ENCODE results near the gene ANKRD63.

The ANKRD63 gene

GRCh38 chr15:40241269-40242212, 41.3 kb downstream of the ANKRD63 start:
- Histone ChIP-seq H3K4me2 (ENCODE audit: low read length) (no peak overlapping the region), H3K4me1 (ENCODE audit: control insufficient read depth, low read length) (peaks cover 20% of the 10 kb centered on the region), H3K9me3 (ENCODE audit: control insufficient read depth, insufficient read depth, low read length) (no peaks in the 10 kb centered on the region), H3K4me3 (ENCODE audit: low read length) (no peak overlapping the region), H3K9me2 (replicated peaks; ENCODE audit: control insufficient read depth, low read length) (no peaks in the 10 kb centered on the region), H3K27me3 (ENCODE audit: control insufficient read depth, low read length) (peaks cover 10% of the 10 kb centered on the region), H3F3A (ENCODE audit: control insufficient read depth, insufficient read depth) (peaks cover 4% of the 10 kb centered on the region; the same call in 1 of the 2 replicates), H3K27ac (ENCODE audit: low read depth, low read length) (no peak overlapping the region), H3K79me2 (ENCODE audit: control insufficient read depth, low read length) (no peaks in the 10 kb centered on the region), H3K36me3 (ENCODE audit: control insufficient read depth, low read length) (no peaks in the 10 kb centered on the region), H4K20me1 (ENCODE audit: control insufficient read depth, insufficient read depth, low read depth, low read length) (no peaks in the 10 kb centered on the region)
- TF ChIP-seq CTCF (IDR thresholded peaks at IDR 0.05; ENCODE audit: low read depth, low read length, poor library complexity, severe bottlenecking), result no peak
- no peak for TF ChIP-seq EZH2phosphoT487 (IDR thresholded peaks at IDR 0.05; ENCODE audit: borderline replicate concordance, low read length)

DNA sequence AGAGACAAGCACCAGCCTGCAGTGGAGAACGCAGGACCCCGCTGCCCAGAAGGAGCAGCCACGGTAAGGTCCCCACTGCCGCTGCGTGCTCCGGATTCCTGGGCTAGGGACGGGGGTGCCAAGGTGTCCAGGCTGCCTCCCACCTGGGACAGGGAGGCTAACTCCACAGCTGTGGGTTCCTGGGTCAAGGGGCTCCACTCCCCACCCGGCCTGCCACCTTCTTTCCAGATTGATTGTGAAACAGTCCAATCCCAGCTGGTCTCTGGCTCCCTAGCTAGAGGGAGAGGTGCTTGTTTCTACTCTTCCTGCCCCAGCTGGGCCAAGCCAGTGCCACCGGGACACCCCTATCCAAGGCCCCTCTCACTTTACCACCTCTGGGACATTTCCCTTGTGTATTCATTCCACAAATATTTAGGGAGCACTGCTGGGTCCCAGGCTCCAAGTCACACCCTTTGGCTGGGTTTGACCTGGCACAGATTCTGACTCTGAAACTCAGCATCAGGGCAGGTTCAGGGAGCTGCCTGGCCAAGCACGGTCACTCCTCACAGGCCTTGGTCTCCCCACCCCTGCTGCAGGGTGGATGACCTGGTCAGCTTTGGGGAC, 42.1 kb downstream of the ANKRD63 start:
- H3K9me2 ChIP-seq (replicated peaks; ENCODE audit: control insufficient read depth, low read length), result no peaks in the 10 kb centered on the region
- no peak overlapping the region for H3K27ac ChIP-seq (ENCODE audit: low read depth, low read length)
- H3K9me3 ChIP-seq (ENCODE audit: control insufficient read depth, insufficient read depth, low read length), result no peaks in the 10 kb centered on the region
- H3K4me1 ChIP-seq (ENCODE audit: control insufficient read depth, low read length), result peaks cover 21% of the 10 kb centered on the region
- TF ChIP-seq CTCF (IDR thresholded peaks at IDR 0.05; ENCODE audit: low read depth, low read length, poor library complexity, severe bottlenecking) (no peak), EZH2phosphoT487 (IDR thresholded peaks at IDR 0.05; ENCODE audit: borderline replicate concordance, low read length) (no peak)
- peaks cover 10% of the 10 kb centered on the region for H3K27me3 ChIP-seq (ENCODE audit: control insufficient read depth, low read length)
- no peak overlapping the region for H3K4me2 ChIP-seq (ENCODE audit: low read length)
- no peaks in the 10 kb centered on the region for H4K20me1 ChIP-seq (ENCODE audit: control insufficient read depth, insufficient read depth, low read depth, low read length)
- H3K79me2 ChIP-seq (ENCODE audit: control insufficient read depth, low read length), result no peaks in the 10 kb centered on the region
- peaks cover 5% of the 10 kb centered on the region; the same call in 1 of the 2 replicates for H3F3A ChIP-seq (ENCODE audit: control insufficient read depth, insufficient read depth)
- H3K36me3 ChIP-seq (ENCODE audit: control insufficient read depth, low read length), result no peaks in the 10 kb centered on the region
- no peak overlapping the region for H3K4me3 ChIP-seq (ENCODE audit: low read length)

DNA sequence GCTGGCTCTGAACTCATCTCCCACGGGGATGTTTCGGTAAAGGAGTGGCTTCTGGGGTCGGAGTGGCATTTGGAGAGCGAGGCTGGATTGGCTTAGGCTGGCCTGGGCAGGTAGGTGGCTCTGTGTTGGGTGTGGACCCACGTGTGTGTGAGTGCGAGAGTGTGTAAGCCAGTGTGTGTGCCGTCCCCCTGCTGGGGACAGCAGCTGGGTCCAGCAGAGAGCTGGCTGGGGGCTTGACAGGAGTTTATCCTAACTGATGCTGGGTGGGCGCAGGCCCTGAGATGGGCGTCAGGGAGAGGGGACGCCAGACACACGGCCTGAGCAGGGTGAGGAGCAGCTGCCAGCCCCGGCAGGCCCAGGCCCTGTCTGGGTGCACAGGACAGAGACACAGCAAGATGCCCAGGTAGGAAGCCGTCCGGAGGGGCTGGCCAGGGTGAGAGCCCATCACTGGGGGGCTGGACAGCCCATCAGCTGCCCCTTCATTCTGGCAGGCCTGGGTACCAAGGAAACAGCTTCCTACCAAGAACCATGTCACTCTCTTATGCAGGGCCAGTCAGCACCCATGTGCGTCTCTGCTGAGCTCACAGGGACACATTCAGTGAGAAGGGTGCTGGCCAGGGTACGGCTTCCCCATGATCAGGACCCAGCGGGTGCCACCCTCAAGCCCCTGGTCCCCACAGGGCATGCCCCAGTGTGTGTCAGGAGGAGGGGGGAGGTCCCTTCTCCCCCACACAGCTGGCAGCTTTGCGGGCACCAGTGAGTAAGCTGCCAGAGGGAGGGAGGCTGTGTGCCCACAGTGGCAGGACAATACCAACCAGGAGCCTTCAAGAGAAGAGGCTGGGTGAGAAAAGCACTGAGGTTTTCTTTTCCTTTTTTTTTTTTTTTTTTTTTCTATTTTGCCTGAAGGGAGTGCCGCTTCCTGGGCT, 42.9 kb downstream of the ANKRD63 start:
- no peak overlapping the region for H3K27ac ChIP-seq (ENCODE audit: low read depth, low read length)
- no peaks in the 10 kb centered on the region for H4K20me1 ChIP-seq (ENCODE audit: control insufficient read depth, insufficient read depth, low read depth, low read length)
- H3K4me3 ChIP-seq (ENCODE audit: low read length), result peak overlapping the region; percentile 70; the same call in 1 of the 2 replicates
- TF ChIP-seq EZH2phosphoT487 (IDR thresholded peaks at IDR 0.05; ENCODE audit: borderline replicate concordance, low read length) (no peak), CTCF (IDR thresholded peaks at IDR 0.05; ENCODE audit: low read depth, low read length, poor library complexity, severe bottlenecking) (no peak)
- H3K9me2 ChIP-seq (replicated peaks; ENCODE audit: control insufficient read depth, low read length), result no peaks in the 10 kb centered on the region
- peaks cover 12% of the 10 kb centered on the region for H3F3A ChIP-seq (ENCODE audit: control insufficient read depth, insufficient read depth)
- no peaks in the 10 kb centered on the region for H3K36me3 ChIP-seq (ENCODE audit: control insufficient read depth, low read length)
- no peaks in the 10 kb centered on the region for H3K79me2 ChIP-seq (ENCODE audit: control insufficient read depth, low read length)
- peak overlapping the region; percentile 95 for H3K4me2 ChIP-seq (ENCODE audit: low read length)
- no peaks in the 10 kb centered on the region for H3K9me3 ChIP-seq (ENCODE audit: control insufficient read depth, insufficient read depth, low read length)
- H3K27me3 ChIP-seq (ENCODE audit: control insufficient read depth, low read length), result peaks cover 10% of the 10 kb centered on the region
- peaks cover 28% of the 10 kb centered on the region for H3K4me1 ChIP-seq (ENCODE audit: control insufficient read depth, low read length)
